GM12892 (cell line): ENCODE results near the gene CAMK1D.

Experiments used
- POLR2A ChIP-seq: IDR thresholded peaks from 2 replicates; pipeline ENCODE4 v1.6.1; 2011; ENCODE audit warnings: low read depth, low read length, control low read depth
- POLR2AphosphoS5 ChIP-seq: IDR thresholded peaks from 2 replicates; pipeline ENCODE4 v1.6.1; 2011; ENCODE audit warnings: low read depth, low read length, control low read depth
- TAF1 ChIP-seq: IDR thresholded peaks from 2 replicates; pipeline ENCODE4 v1.6.1; 2011; ENCODE audit warnings: low read depth, mild to moderate bottlenecking, control low read depth, low read length, borderline replicate concordance

- no peak for TF ChIP-seq POLR2AphosphoS5
- TF ChIP-seq POLR2A, result no peak
- no peak for TF ChIP-seq TAF1
Measured at GRCh38 chr10:12463459-12463838, 114.1 kb downstream of the CAMK1D start.
